ENCODE results near the gene IFITM5. TPM values are rescaled to one million over a fixed set of nuclear protein-coding genes. Genes with fewer than 3 reads are reported as not detected.

The IFITM5 gene
- total RNA-seq, 1 experiment from 2014 or later, result not detected

DNA sequence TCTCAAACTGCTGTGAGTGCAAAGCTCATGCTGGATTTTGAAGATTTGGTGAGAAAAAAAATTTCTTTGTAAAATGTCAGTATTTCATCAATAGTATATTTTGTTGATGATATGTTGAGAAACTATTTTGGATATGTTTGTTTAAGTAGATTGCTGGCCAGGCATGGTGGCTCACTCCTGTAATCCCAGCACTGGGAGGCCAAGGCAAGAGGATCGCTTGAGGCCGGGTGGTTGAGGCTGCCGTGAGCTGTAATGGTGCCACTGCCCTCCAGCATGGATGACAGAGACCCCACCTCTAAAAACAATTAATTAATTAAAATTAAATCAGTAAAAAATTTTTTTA is 28.2 kb upstream of the IFITM5 start:
- Histone ChIP-seq H2AFZ (ENCODE audit: low read length) (no peak overlapping the region), H3K4ac (ENCODE audit: low read depth, low read length) (no peak overlapping the region), H4K91ac (ENCODE audit: insufficient read length, low read depth, low read length) (no peak overlapping the region), H3K14ac (ENCODE audit: insufficient read depth, low read length) (no peak overlapping the region), H3K4me1 (ENCODE audit: insufficient read depth, low read length) (peaks cover 4% of the 10 kb centered on the region; the same call in 1 of the 2 replicates), H3K9me3 (ENCODE audit: control insufficient read depth, low read depth, low read length) (no peaks in the 10 kb centered on the region), H2BK120ac (ENCODE audit: low read depth, low read length, poor library complexity, severe bottlenecking) (no peak overlapping the region), H2BK5ac (ENCODE audit: insufficient read length, low read length) (no peak overlapping the region), H3K23me2 (ENCODE audit: insufficient read length, low read depth, low read length, poor library complexity, severe bottlenecking) (no peaks in the 10 kb centered on the region), H3K79me2 (ENCODE audit: insufficient read depth, low read length) (no peaks in the 10 kb centered on the region), H3T11ph (ENCODE audit: low read length) (no peak overlapping the region), H2BK15ac (ENCODE audit: low read depth, low read length) (no peak overlapping the region), H4K20me1 (ENCODE audit: control insufficient read depth, insufficient read depth, insufficient read length) (no peaks in the 10 kb centered on the region), H3K4me2 (ENCODE audit: insufficient read depth, insufficient read length, low read length) (no peak overlapping the region), H3K56ac (ENCODE audit: insufficient read length, low read depth, low read length) (no peak overlapping the region), H3K9ac (ENCODE audit: extremely low read depth, insufficient read length, low read length) (no peak overlapping the region), H3K79me1 (ENCODE audit: insufficient read depth, low read depth, low read length, poor library complexity, severe bottlenecking) (no peaks in the 10 kb centered on the region), H2BK20ac (ENCODE audit: low read depth, low read length, poor library complexity, severe bottlenecking) (no peak overlapping the region), H3K23ac (ENCODE audit: insufficient read length, low read depth, low read length) (no peak overlapping the region), H3K18ac (ENCODE audit: insufficient read length, low read depth, low read length) (no peak overlapping the region), H3K27ac (ENCODE audit: insufficient read length, low read depth, low read length) (no peak overlapping the region), H4K8ac (replicated peaks; ENCODE audit: insufficient read length, low read depth, low read length) (no peak overlapping the region), H2BK12ac (ENCODE audit: insufficient read length, low read depth, low read length) (no peak overlapping the region), H4K5ac (ENCODE audit: insufficient read length, low read depth, low read length) (no peak overlapping the region), H3K27me3 (ENCODE audit: insufficient read depth, low read length) (no peaks in the 10 kb centered on the region), H2AK5ac (ENCODE audit: insufficient read length, low read length) (no peak overlapping the region)
- H3K4me1 Mint-ChIP-seq, result peaks cover 23 to 30% of the 10 kb centered on the region in 2 experiments
- H3K9me3 Mint-ChIP-seq, result peaks cover 11 to 12% of the 10 kb centered on the region in 2 experiments
- no CpG with 5 or more reads among the region's 3 CpGs for WGBS (ENCODE audit: extremely low coverage, insufficient read length, low lambda C conversion rate)
- TF ChIP-seq, protein P1, sequence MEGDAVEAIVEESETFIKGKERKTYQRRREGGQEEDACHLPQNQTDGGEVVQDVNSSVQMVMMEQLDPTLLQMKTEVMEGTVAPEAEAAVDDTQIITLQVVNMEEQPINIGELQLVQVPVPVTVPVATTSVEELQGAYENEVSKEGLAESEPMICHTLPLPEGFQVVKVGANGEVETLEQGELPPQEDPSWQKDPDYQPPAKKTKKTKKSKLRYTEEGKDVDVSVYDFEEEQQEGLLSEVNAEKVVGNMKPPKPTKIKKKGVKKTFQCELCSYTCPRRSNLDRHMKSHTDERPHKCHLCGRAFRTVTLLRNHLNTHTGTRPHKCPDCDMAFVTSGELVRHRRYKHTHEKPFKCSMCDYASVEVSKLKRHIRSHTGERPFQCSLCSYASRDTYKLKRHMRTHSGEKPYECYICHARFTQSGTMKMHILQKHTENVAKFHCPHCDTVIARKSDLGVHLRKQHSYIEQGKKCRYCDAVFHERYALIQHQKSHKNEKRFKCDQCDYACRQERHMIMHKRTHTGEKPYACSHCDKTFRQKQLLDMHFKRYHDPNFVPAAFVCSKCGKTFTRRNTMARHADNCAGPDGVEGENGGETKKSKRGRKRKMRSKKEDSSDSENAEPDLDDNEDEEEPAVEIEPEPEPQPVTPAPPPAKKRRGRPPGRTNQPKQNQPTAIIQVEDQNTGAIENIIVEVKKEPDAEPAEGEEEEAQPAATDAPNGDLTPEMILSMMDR (conservative IDR thresholded peaks at IDR 0.05), result no peak
- peaks cover 4% of the 10 kb centered on the region for H3K27me3 Mint-ChIP-seq (ENCODE audit: low read depth)
- H3K36me3 Mint-ChIP-seq (ENCODE audit: insufficient read depth in 1 of 3, low read depth in 3 of 3), result peaks cover 4 to 26% (median 10%) of the 10 kb centered on the region in 3 experiments; a peak in 6 of 7 replicates
- no peak for DNase-seq
- peak overlapping the region in 1 of 3 experiments; percentile 52; a peak in 1 of 7 replicates for H3K27ac Mint-ChIP-seq
- no peak overlapping the region for H3K4me3 Mint-ChIP-seq
